Measurements from ENCODE around the gene SEZ6.

DNA sequence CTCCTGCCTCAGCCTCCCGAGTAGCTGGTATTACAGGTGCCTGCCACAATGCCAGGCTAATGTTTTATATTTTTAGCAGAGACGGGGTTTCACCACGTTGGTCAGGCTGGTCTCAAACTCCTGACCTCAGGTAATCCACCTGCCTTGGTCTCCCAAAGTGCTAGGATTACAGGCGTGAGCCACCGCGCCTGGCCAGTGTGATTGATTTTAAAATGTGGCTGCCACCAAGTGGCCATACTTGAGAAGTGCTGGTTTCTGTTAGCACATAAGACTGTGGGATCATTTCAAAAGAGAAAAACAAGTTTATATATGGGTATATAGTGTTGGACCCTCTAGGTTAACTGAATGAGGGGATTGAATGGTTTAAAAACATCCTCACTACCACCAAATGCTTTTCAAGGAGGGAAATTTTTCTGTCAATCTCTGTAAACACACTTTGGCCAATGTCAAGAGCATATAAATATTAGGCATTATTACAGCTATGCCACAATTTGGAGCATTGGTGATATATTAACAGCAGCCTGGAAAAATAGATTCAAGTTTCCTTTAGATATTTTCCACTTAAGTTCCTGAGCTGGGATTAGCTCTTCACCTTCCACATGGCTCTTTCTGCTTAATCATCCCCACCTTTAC, 89.4 kb downstream of the SEZ6 start:
- TF ChIP-seq, protein P1, sequence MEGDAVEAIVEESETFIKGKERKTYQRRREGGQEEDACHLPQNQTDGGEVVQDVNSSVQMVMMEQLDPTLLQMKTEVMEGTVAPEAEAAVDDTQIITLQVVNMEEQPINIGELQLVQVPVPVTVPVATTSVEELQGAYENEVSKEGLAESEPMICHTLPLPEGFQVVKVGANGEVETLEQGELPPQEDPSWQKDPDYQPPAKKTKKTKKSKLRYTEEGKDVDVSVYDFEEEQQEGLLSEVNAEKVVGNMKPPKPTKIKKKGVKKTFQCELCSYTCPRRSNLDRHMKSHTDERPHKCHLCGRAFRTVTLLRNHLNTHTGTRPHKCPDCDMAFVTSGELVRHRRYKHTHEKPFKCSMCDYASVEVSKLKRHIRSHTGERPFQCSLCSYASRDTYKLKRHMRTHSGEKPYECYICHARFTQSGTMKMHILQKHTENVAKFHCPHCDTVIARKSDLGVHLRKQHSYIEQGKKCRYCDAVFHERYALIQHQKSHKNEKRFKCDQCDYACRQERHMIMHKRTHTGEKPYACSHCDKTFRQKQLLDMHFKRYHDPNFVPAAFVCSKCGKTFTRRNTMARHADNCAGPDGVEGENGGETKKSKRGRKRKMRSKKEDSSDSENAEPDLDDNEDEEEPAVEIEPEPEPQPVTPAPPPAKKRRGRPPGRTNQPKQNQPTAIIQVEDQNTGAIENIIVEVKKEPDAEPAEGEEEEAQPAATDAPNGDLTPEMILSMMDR (IDR thresholded peaks at IDR 0.05): peak; percentile 56 to 76 (median 62)
- TF ChIP-seq POLR2A (IDR thresholded peaks at IDR 0.05): no peak

All from heart left ventricle (tissue), 13 donors.